ENCODE data around the gene SORCS2.
A peak's percentile ranks its signal among the peaks of the same experiment; 100 is the strongest.

Gene SORCS2

GRCh38 chr4:7649741-7650531 lies 457.6 kb downstream of the SORCS2 start:
- peak; percentile 27 for DNase-seq

GRCh38 chr4:7650606-7651385 lies 458.5 kb downstream of the SORCS2 start:
- no peak for DNase-seq

- no peak for DNase-seq
Observed at GRCh38 chr4:7651461-7651921, 459.2 kb downstream of the SORCS2 start.

GRCh38 chr4:7652006-7652405 lies 459.7 kb downstream of the SORCS2 start:
- no peak for DNase-seq

- no peak for DNase-seq
Observed at GRCh38 chr4:7652451-7652881, 460.1 kb downstream of the SORCS2 start.

- DNase-seq = no peak
Observed at GRCh38 chr4:7652906-7653305, 460.6 kb downstream of the SORCS2 start.

- no peak for DNase-seq
Observed at GRCh38 chr4:7653510-7654369, 461.4 kb downstream of the SORCS2 start.

GRCh38 chr4:7654550-7655445 lies 462.5 kb downstream of the SORCS2 start:
- no peak for DNase-seq

- no peak for DNase-seq
Observed at GRCh38 chr4:7655511-7656243, 463.3 kb downstream of the SORCS2 start.

GRCh38 chr4:7656244-7656800 lies 464.0 kb downstream of the SORCS2 start:
- DNase-seq = no peak

GRCh38 chr4:7657545-7658297 lies 465.4 kb downstream of the SORCS2 start:
- DNase-seq = no peak

GRCh38 chr4:7658341-7659204 lies 466.2 kb downstream of the SORCS2 start:
- DNase-seq = no peak

GRCh38 chr4:7659429-7660175 lies 467.3 kb downstream of the SORCS2 start:
- DNase-seq = no peak

GRCh38 chr4:7660176-7661039 lies 468.1 kb downstream of the SORCS2 start:
- DNase-seq = no peak

- DNase-seq = no peak
Observed at GRCh38 chr4:7661066-7661748, 468.9 kb downstream of the SORCS2 start.

GRCh38 chr4:7661846-7662506 lies 469.6 kb downstream of the SORCS2 start:
- DNase-seq = no peak
